Stomach (tissue), 9 donors: ENCODE data around the gene PRX. TPM values are rescaled to one million over a fixed set of nuclear protein-coding genes. Genes with fewer than 3 reads are reported as not detected.
A peak's percentile ranks its signal among the peaks of the same experiment; 100 is the strongest.
"Not testable (repeated sequence)": the region's sequence is repeated elsewhere in the genome, so short reads cannot be mapped to it uniquely, and the experiment has no call there.

Experiments
- DNase-seq, 2 donors: peaks; one replicate each; pipeline versions ENCODE4 v3.0.0 to v3.0.0-alpha.2; 2013 to 2019
- H3K27ac ChIP-seq, 5 donors: fragments of 200-600 bp in 4 of 5; sonication (generic) in 4 of 5; one replicate each; pipeline ENCODE4 v1.5.1; 2013 to 2019; ENCODE audit warnings: mild to moderate bottlenecking in 1 of 5, moderate library complexity in 1 of 5
- H3K27me3 ChIP-seq, 3 donors: fragments of 200-600 bp; sonication (generic); one replicate each; pipeline ENCODE4 v1.5.1; 2017 to 2019; ENCODE audit warnings: mixed run types in 1 of 3
- H3K36me3 ChIP-seq, 4 donors: fragments of 200-600 bp; sonication (generic); 1 replicate in 3 of 4; 2 replicates in 1 of 4; pipeline ENCODE4 v1.5.1; 2016 to 2019
- H3K4me1 ChIP-seq, 4 donors: fragments of 200-600 bp; sonication (generic); one replicate each; pipeline ENCODE4 v1.5.1; 2016 to 2019
- H3K4me3 ChIP-seq, 4 donors: fragments of 200-600 bp; sonication (generic) in 3 of 4; one replicate each; pipeline ENCODE4 v1.5.1; 2016 to 2019; ENCODE audit warnings: mild to moderate bottlenecking in 1 of 4
- H3K9me3 ChIP-seq, 4 donors: fragments of 200-600 bp; sonication (generic); one replicate each; pipeline ENCODE4 v1.5.1; 2016 to 2019
- EP300 ChIP-seq: sonication (generic); formaldehyde crosslinking; IDR thresholded peaks from one replicate; pipeline ENCODE4 v1.6.1; 2017; ENCODE audit warnings: antibody characterized with exemption
- POLR2A ChIP-seq, 4 donors: fragments of 450-650 bp; IDR thresholded peaks; one replicate each; pipeline ENCODE4 v1.6.1; 2016; ENCODE audit warnings: antibody characterized with exemption in 4 of 4, control low read depth in 2 of 4, mild to moderate bottlenecking in 1 of 4, moderate library complexity in 1 of 4
- POLR2AphosphoS5 ChIP-seq, 3 donors: sonication (generic); formaldehyde crosslinking; IDR thresholded peaks; one replicate each; pipeline ENCODE4 v1.6.1; 2016; ENCODE audit warnings: antibody characterized with exemption in 3 of 3
- WGBS, 5 donors: extraction: QIAGEN DNeasy Blood & Tissue Kit in 3 of 5; methylation state at CpG; one replicate each; pipeline versions ENCODE4 v1.1.5 to v1.1.7; 2013 to 2018; 5-methylcytosine and 5-hydroxymethylcytosine counted together
- intact Hi-C: fragments of 100-400 bp; cut with DNase I; formaldehyde crosslinking; loops from one replicate; pipeline ENCODE4 v1.15.1; 2023; ENCODE audit warnings: low total_unique reads
- polyA plus RNA-seq, 3 donors: library from polyadenylated mRNA; stranded (reverse); fragments of 200-250 nt; gene quantifications; one replicate each; pipeline ENCODE4 v1.2.3, GENCODE V29; 2013
- total RNA-seq, 5 donors: library from RNA; depleted of rRNA; stranded (reverse); fragments of >200 nt; gene quantifications; one replicate each; pipeline versions ENCODE4 v1.1.0 to v1.2.3, GENCODE V29; 2014 to 2016
- TF ChIP-seq, protein P1 (sequence below), 7 experiments: fragments of 450-650 bp in 4 of 7; fragments of 200-600 bp in 3 of 7; sonication (generic) in 3 of 7; IDR thresholded peaks; one replicate each; pipeline ENCODE4 v1.5.1; 2016 to 2019; ENCODE audit warnings: antibody characterized with exemption in 7 of 7, control low read depth in 2 of 7, mild to moderate bottlenecking in 1 of 7
- donor health status: healthy with polysubstance abuse.
- donor health status: Bipolar disorder and iron deficiency.
- donor health status: healthy.

Gene PRX
- total and polyA plus RNA-seq, 8 donors = 1.6 to 8.6 (median 4.3) TPM; not detected in 1

DNA sequence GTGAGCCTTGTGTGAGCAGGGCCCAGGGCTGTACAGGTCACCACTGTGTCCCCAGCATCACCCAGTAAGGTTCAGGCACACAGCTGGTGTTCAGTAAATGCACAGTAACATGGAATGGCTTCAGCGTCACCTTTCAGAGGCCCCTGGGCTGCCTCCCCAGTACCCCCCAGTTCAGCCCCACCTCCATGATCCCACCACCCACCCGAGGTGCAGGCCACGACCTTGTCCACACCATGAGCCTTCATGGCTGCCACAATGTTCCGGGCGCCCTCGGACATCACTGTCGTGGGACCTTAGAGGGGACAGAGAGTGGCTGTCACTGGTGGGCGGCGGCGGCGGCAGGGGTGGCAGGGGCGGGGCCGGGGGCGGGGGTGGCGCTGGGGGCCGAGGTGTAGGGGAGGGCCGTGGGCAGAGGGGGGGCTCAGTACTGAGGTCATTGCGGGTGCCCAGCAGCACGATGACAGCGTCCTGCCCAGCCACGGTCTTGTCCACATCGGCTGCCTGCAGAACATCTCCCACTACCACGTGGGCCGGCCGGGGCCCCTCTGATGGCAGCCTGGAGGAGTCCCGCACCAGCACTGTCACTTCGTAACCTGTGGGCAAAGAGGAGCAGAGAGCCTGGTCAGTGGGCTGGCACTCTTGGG, 44.9 kb upstream of the PRX start:
- Histone ChIP-seq H3K27ac (no peak overlapping the region), H3K27me3 (no peaks in the 10 kb centered on the region), H3K4me3 (no peak overlapping the region), H3K9me3 (no peaks in the 10 kb centered on the region), H3K4me1 (peaks cover 11 to 27% (median 19%) of the 10 kb centered on the region in 4 donors), H3K36me3 (peaks cover 9 to 58% (median 48%) of the 10 kb centered on the region in 4 donors)
- no peak for TF ChIP-seq EP300
- TF ChIP-seq, protein P1, sequence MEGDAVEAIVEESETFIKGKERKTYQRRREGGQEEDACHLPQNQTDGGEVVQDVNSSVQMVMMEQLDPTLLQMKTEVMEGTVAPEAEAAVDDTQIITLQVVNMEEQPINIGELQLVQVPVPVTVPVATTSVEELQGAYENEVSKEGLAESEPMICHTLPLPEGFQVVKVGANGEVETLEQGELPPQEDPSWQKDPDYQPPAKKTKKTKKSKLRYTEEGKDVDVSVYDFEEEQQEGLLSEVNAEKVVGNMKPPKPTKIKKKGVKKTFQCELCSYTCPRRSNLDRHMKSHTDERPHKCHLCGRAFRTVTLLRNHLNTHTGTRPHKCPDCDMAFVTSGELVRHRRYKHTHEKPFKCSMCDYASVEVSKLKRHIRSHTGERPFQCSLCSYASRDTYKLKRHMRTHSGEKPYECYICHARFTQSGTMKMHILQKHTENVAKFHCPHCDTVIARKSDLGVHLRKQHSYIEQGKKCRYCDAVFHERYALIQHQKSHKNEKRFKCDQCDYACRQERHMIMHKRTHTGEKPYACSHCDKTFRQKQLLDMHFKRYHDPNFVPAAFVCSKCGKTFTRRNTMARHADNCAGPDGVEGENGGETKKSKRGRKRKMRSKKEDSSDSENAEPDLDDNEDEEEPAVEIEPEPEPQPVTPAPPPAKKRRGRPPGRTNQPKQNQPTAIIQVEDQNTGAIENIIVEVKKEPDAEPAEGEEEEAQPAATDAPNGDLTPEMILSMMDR (IDR thresholded peaks at IDR 0.05) = no peak
- TF ChIP-seq POLR2AphosphoS5 (IDR thresholded peaks at IDR 0.05) = no peak
- no peak for TF ChIP-seq POLR2A (IDR thresholded peaks at IDR 0.05)
- 84 to 91% (median 90%) methylated on average over 20 to 27 of the region's 27 CpGs for WGBS, 5 donors
- intact Hi-C loops = no loop called here
- DNase-seq = no peak

DNA sequence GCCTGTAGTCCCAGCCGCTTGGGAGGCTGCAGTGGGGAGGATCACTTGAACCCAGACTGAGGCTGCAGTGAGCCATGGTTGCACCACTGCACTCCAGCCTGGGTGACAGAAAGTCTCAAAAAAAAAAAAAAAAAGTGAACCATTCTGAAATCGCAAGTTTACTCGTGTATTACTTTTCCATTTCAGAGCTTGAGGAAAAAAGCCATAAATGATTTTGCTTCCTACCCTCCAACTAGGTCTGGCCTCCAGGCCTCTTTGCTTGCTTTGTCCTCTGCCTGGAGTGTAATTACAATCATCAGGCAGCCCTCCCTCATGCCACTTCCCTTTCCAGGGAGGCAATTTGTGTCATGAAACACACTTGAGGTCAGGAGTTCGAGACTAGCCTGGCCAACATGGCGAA, 43.9 kb upstream of the PRX start:
- H3K36me3 ChIP-seq = peaks cover 9 to 60% (median 48%) of the 10 kb centered on the region in 4 donors
- WGBS, 5 donors = 86 to 93% (median 91%) methylated on average over 5 of the region's 5 CpGs

DNA sequence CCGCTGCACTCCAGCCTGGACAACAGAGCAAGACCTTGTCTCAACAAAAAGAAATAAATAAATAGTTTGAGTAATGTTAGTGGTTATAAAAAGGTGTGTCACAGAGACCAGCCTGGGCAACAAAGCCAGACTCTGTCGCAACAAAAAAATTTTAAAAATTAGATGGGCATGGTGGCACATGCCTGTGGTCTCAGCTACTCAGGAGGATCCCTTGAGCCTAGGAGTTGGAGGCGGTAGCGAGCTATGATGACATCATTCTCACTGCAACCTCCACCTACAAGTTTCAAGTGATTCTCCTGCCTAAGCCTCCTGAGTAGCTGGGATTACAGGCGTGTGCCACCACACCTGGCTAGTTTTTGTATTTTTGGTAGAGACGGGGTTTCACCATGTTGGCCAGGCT, 40.8 kb upstream of the PRX start:
- H3K9me3 ChIP-seq, intact Hi-C loops, DNase-seq, H3K4me1 ChIP-seq, H3K27ac ChIP-seq, H3K27me3 ChIP-seq, H3K4me3 ChIP-seq: not testable (repeated sequence)
- peaks cover 16 to 82% (median 67%) of the 10 kb centered on the region in 4 donors for H3K36me3 ChIP-seq
- 86 to 98% (median 96%) methylated on average over 6 of the region's 6 CpGs for WGBS, 5 donors

More for the DNA sequence above, 43.9 kb upstream of the PRX start:
- no peak for DNase-seq
- TF ChIP-seq, protein P1 (IDR thresholded peaks at IDR 0.05) = no peak
- TF ChIP-seq POLR2AphosphoS5 (IDR thresholded peaks at IDR 0.05) = no peak
- TF ChIP-seq EP300 = no peak
- no peak for TF ChIP-seq POLR2A (IDR thresholded peaks at IDR 0.05)
- no peaks in the 10 kb centered on the region for H3K9me3 ChIP-seq
- no peak overlapping the region for H3K4me3 ChIP-seq
- peaks cover 7 to 24% (median 14%) of the 10 kb centered on the region in 4 donors for H3K4me1 ChIP-seq
- no peaks in the 10 kb centered on the region for H3K27me3 ChIP-seq
- intact Hi-C loops = no loop called here
- no peak overlapping the region for H3K27ac ChIP-seq

DNA sequence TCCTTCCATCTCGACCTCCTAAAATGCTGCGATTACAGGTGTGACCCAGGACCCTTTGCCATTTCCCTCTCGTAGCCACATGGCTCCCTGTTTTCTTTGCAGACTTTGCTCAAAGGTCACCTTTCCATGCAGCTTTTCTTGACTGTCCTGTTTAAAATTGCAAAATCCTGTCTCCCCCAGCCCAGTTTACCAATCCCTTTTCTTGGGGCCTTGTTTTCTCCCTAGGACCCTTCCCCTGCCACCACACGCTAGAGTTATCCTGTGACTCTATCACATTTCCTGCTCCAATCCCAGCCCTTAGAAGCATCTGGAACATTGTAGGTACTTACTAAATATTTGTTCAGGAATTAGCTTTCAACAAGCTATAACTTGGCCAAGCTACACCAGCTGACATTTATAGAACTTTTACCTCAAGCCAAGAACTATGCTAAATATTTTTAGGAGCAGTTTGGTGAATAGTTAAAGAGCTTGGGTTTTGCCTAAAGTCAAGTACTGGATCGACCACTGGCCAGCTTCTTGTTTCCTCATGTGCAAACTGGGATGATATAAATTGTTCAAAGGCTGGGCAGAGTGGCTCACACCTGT, 40.1 kb upstream of the PRX start:
- H3K4me1 ChIP-seq = peaks cover 0 to 6% (median 3%) of the 10 kb centered on the region in 4 donors
- no peaks in the 10 kb centered on the region for H3K9me3 ChIP-seq
- TF ChIP-seq POLR2A (IDR thresholded peaks at IDR 0.05) = no peak
- TF ChIP-seq, protein P1 (IDR thresholded peaks at IDR 0.05) = no peak
- H3K4me3 ChIP-seq = no peak overlapping the region
- WGBS, 5 donors = 40 to 66% (median 60%) methylated on average over 5 of the region's 5 CpGs
- intact Hi-C loops = no loop called here
- peak overlapping the region in 1 of 5 donors; percentile 18 for H3K27ac ChIP-seq
- peaks cover 15 to 82% (median 67%) of the 10 kb centered on the region in 4 donors for H3K36me3 ChIP-seq
- H3K27me3 ChIP-seq = no peaks in the 10 kb centered on the region
- no peak for DNase-seq

DNA sequence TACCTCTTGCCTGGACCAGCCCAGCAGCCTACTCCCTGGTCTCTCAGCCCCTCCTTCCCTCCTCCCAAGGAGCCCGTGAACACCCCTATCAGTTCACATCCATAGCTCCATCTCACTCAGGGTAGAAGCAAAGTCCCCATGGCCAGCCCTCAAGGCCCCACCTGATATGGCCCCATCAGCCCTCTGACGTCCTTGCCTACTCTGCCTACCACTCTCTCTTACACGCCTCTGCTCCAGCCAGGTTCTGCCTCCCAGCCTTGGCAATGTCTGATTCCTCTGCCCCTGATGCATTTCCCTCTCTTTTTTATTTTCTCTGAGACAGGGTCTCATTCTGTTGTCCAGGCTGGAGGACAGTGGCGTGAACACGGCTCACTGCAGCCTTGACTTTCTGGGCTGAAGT, 38.8 kb upstream of the PRX start:
- Histone ChIP-seq H3K27me3 (no peaks in the 10 kb centered on the region), H3K4me1 (peaks cover 0 to 6% (median 3%) of the 10 kb centered on the region in 4 donors), H3K36me3 (peaks cover 16 to 82% (median 67%) of the 10 kb centered on the region in 4 donors), H3K27ac (no peak overlapping the region), H3K4me3 (no peak overlapping the region), H3K9me3 (no peaks in the 10 kb centered on the region)
- TF ChIP-seq, protein P1 (IDR thresholded peaks at IDR 0.05) = no peak
- TF ChIP-seq POLR2AphosphoS5 (IDR thresholded peaks at IDR 0.05) (no peak), POLR2A (IDR thresholded peaks at IDR 0.05) (no peak), EP300 (no peak)
- 60 to 70% (median 67%) methylated on average over 5 of the region's 5 CpGs for WGBS, 5 donors
- no peak for DNase-seq
- intact Hi-C loops = no loop called here
